Spleen (tissue), 7 donors: ENCODE data around the gene TMOD2.

ENCODE experiments used
- POLR2A ChIP-seq, 3 donors: fragments of 450-650 bp; IDR thresholded peaks; one replicate each; pipeline ENCODE4 v1.5.1; 2017; ENCODE audit warnings: antibody characterized with exemption in 3 of 3, mild to moderate bottlenecking in 1 of 3
- TF ChIP-seq, protein P1 (sequence below), 11 experiments: fragments of 200-600 bp in 7 of 11; fragments of 450-650 bp in 4 of 11; sonication (generic) in 4 of 11; IDR thresholded peaks in 8 of 11; conservative IDR thresholded peaks in 3 of 11; 1 replicate in 7 of 11; 2 replicates in 4 of 11; pipeline versions ENCODE4 v1.4.0 to v1.8.0; 2016 to 2021; ENCODE audit warnings: antibody characterized with exemption in 11 of 11, inconsistent platforms in 4 of 11, mild to moderate bottlenecking in 1 of 11
- donor health status: DM: no; HTN: no; CAD: no; lungs with moderate emphysema.
- donor health status: DM: no; HTN: no; CAD: no.
- donor health status: DM: no; HTN: no; CAD: no.

GRCh38 chr15:51782357-51782896 is 31.0 kb downstream of the TMOD2 start:
- TF ChIP-seq, protein P1, sequence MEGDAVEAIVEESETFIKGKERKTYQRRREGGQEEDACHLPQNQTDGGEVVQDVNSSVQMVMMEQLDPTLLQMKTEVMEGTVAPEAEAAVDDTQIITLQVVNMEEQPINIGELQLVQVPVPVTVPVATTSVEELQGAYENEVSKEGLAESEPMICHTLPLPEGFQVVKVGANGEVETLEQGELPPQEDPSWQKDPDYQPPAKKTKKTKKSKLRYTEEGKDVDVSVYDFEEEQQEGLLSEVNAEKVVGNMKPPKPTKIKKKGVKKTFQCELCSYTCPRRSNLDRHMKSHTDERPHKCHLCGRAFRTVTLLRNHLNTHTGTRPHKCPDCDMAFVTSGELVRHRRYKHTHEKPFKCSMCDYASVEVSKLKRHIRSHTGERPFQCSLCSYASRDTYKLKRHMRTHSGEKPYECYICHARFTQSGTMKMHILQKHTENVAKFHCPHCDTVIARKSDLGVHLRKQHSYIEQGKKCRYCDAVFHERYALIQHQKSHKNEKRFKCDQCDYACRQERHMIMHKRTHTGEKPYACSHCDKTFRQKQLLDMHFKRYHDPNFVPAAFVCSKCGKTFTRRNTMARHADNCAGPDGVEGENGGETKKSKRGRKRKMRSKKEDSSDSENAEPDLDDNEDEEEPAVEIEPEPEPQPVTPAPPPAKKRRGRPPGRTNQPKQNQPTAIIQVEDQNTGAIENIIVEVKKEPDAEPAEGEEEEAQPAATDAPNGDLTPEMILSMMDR (IDR thresholded peaks at IDR 0.05 in 8 of 11, conservative IDR thresholded peaks at IDR 0.05 in 3 of 11), result peak in 2 of 11 experiments; percentile 13 to 20
- TF ChIP-seq POLR2A (IDR thresholded peaks at IDR 0.05), result no peak
